Measurements from ENCODE around the gene EFCAB5. TPM values are rescaled to one million over a fixed set of nuclear protein-coding genes. Genes with fewer than 3 reads are reported as not detected.

The EFCAB5 gene
- polyA plus RNA-seq, 1 donor from 2014 or later = 1.0 TPM

DNA sequence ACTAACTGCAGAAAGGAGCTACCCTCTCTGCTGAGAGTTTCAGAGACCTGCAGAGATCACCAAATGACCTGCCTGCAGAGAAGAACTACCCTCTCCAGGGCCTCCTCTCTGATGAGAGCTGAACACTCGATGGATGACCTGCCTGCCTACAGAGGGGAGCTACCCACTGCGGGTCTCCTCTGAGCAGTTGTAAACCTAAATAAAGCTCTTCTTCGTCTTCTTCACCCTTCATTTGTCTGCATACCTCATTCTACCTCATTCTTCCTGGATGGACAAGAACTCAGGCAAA, 35.6 kb upstream of the EFCAB5 start:
- H3K4me2 ChIP-seq (ENCODE audit: low read length) = no peak overlapping the region
- H3F3A ChIP-seq (ENCODE audit: insufficient read depth, low read length, poor library complexity, severe bottlenecking) = no peaks in the 10 kb centered on the region
- H3K9me3 ChIP-seq (ENCODE audit: low read length) = peaks cover 8% of the 10 kb centered on the region
- no peak overlapping the region for H3K4me3 ChIP-seq (ENCODE audit: low read length)
- TF ChIP-seq EZH2 (IDR thresholded peaks at IDR 0.05; ENCODE audit: borderline replicate concordance, insufficient read depth, low read length, poor library complexity, severe bottlenecking) (no peak), TAF1 (IDR thresholded peaks at IDR 0.05; ENCODE audit: low read depth) (no peak), RAD21 (conservative IDR thresholded peaks at IDR 0.05) (no peak), EP300 (conservative IDR thresholded peaks at IDR 0.05; ENCODE audit: poor library complexity, severe bottlenecking) (no peak), MXI1 (conservative IDR thresholded peaks at IDR 0.05; ENCODE audit: poor library complexity, severe bottlenecking) (no peak), POLR2AphosphoS5 (IDR thresholded peaks at IDR 0.05) (no peak), SMC3 (conservative IDR thresholded peaks at IDR 0.05; ENCODE audit: poor library complexity) (no peak)
- TF ChIP-seq, protein P1, sequence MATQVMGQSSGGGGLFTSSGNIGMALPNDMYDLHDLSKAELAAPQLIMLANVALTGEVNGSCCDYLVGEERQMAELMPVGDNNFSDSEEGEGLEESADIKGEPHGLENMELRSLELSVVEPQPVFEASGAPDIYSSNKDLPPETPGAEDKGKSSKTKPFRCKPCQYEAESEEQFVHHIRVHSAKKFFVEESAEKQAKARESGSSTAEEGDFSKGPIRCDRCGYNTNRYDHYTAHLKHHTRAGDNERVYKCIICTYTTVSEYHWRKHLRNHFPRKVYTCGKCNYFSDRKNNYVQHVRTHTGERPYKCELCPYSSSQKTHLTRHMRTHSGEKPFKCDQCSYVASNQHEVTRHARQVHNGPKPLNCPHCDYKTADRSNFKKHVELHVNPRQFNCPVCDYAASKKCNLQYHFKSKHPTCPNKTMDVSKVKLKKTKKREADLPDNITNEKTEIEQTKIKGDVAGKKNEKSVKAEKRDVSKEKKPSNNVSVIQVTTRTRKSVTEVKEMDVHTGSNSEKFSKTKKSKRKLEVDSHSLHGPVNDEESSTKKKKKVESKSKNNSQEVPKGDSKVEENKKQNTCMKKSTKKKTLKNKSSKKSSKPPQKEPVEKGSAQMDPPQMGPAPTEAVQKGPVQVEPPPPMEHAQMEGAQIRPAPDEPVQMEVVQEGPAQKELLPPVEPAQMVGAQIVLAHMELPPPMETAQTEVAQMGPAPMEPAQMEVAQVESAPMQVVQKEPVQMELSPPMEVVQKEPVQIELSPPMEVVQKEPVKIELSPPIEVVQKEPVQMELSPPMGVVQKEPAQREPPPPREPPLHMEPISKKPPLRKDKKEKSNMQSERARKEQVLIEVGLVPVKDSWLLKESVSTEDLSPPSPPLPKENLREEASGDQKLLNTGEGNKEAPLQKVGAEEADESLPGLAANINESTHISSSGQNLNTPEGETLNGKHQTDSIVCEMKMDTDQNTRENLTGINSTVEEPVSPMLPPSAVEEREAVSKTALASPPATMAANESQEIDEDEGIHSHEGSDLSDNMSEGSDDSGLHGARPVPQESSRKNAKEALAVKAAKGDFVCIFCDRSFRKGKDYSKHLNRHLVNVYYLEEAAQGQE (IDR thresholded peaks at IDR 0.05; ENCODE audit: borderline replicate concordance) = no peak
- TF ChIP-seq, protein P2, sequence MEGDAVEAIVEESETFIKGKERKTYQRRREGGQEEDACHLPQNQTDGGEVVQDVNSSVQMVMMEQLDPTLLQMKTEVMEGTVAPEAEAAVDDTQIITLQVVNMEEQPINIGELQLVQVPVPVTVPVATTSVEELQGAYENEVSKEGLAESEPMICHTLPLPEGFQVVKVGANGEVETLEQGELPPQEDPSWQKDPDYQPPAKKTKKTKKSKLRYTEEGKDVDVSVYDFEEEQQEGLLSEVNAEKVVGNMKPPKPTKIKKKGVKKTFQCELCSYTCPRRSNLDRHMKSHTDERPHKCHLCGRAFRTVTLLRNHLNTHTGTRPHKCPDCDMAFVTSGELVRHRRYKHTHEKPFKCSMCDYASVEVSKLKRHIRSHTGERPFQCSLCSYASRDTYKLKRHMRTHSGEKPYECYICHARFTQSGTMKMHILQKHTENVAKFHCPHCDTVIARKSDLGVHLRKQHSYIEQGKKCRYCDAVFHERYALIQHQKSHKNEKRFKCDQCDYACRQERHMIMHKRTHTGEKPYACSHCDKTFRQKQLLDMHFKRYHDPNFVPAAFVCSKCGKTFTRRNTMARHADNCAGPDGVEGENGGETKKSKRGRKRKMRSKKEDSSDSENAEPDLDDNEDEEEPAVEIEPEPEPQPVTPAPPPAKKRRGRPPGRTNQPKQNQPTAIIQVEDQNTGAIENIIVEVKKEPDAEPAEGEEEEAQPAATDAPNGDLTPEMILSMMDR (IDR thresholded peaks at IDR 0.05; ENCODE audit: poor library complexity, severe bottlenecking) = no peak
- no peak overlapping the region for H3K27ac ChIP-seq (ENCODE audit: low read length)
- no peak overlapping the region for H3K9ac ChIP-seq (ENCODE audit: low read length)
- peaks cover 4% of the 10 kb centered on the region for H4K20me1 ChIP-seq (ENCODE audit: insufficient read depth)
- H2AFZ ChIP-seq (ENCODE audit: low read depth, low read length) = no peak overlapping the region
- peaks cover 4% of the 10 kb centered on the region for H3K36me3 ChIP-seq (ENCODE audit: insufficient read depth, low read length)
- peaks cover 63% of the 10 kb centered on the region for H3K79me2 ChIP-seq (replicated peaks; ENCODE audit: insufficient read depth, low read length)
- no peaks in the 10 kb centered on the region for H3K27me3 ChIP-seq (ENCODE audit: insufficient read depth, low read depth, low read length)
- no peaks in the 10 kb centered on the region for H3K9me2 ChIP-seq (ENCODE audit: insufficient read depth, low read length)

DNA sequence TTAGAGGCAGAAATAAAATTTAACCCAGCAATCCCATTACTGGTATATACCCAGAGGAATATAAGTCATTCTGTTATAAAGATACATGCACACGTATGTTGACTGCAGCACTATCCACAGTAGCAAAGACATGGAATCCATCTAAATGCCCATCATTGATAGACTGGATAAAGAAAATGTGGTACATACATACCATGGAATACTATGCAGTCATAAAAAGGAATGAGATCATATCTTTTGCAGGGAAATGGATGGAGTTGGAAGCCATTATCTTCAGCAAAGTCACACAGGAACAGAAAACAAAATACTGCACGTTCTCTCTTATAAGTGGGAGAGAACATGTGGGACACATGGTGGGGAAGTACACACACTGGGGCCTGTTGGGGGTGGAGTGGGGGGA, 34.5 kb upstream of the EFCAB5 start:
- Histone ChIP-seq H3K4me3 (ENCODE audit: low read length) (no peak overlapping the region), H3K4me2 (ENCODE audit: low read length) (no peak overlapping the region), H3K9me3 (ENCODE audit: low read length) (peaks cover 8% of the 10 kb centered on the region), H3K9ac (ENCODE audit: low read length) (no peak overlapping the region), H3K27me3 (ENCODE audit: insufficient read depth, low read depth, low read length) (no peaks in the 10 kb centered on the region), H3K79me2 (replicated peaks; ENCODE audit: insufficient read depth, low read length) (peaks cover 63% of the 10 kb centered on the region), H3K9me2 (ENCODE audit: insufficient read depth, low read length) (no peaks in the 10 kb centered on the region), H3F3A (ENCODE audit: insufficient read depth, low read length, poor library complexity, severe bottlenecking) (no peaks in the 10 kb centered on the region), H4K20me1 (ENCODE audit: insufficient read depth) (peaks cover 4% of the 10 kb centered on the region), H2AFZ (ENCODE audit: low read depth, low read length) (no peak overlapping the region), H3K36me3 (ENCODE audit: insufficient read depth, low read length) (peaks cover 4% of the 10 kb centered on the region), H3K27ac (ENCODE audit: low read length) (no peak overlapping the region)
- TF ChIP-seq, protein P2 (IDR thresholded peaks at IDR 0.05; ENCODE audit: poor library complexity, severe bottlenecking) = no peak
- no peak for TF ChIP-seq POLR2AphosphoS5 (IDR thresholded peaks at IDR 0.05)
- no peak for TF ChIP-seq EZH2 (IDR thresholded peaks at IDR 0.05; ENCODE audit: borderline replicate concordance, insufficient read depth, low read length, poor library complexity, severe bottlenecking)
- no peak for TF ChIP-seq TAF1 (IDR thresholded peaks at IDR 0.05; ENCODE audit: low read depth)
- TF ChIP-seq RAD21 (conservative IDR thresholded peaks at IDR 0.05) = no peak
- TF ChIP-seq MXI1 (conservative IDR thresholded peaks at IDR 0.05; ENCODE audit: poor library complexity, severe bottlenecking) = no peak
- no peak for TF ChIP-seq SMC3 (conservative IDR thresholded peaks at IDR 0.05; ENCODE audit: poor library complexity)
- TF ChIP-seq, protein P1 (IDR thresholded peaks at IDR 0.05; ENCODE audit: borderline replicate concordance) = no peak
- no peak for TF ChIP-seq EP300 (conservative IDR thresholded peaks at IDR 0.05; ENCODE audit: poor library complexity, severe bottlenecking)

All from neural cell (in vitro differentiated cells).